Mesendoderm (in vitro differentiated cells): ENCODE data around the gene UNKL.
A peak's percentile ranks its signal among the peaks of the same experiment; 100 is the strongest.

Experiments
- DNase-seq: peaks from one replicate; pipeline ENCODE4 v3.0.0; 2013
- H2AK5ac ChIP-seq: 2 replicates; pipeline ENCODE4 v1.6.1; 2013; ENCODE audit warnings: low read length, inconsistent platforms
- H2BK120ac ChIP-seq: 2 replicates; pipeline ENCODE4 v1.6.1; 2013; ENCODE audit warnings: low read depth, mild to moderate bottlenecking, low read length, moderate library complexity, mixed read lengths
- H2BK15ac ChIP-seq: replicated peaks from 2 replicates; pipeline ENCODE4 v1.6.1; 2013; ENCODE audit warnings: low read depth, mild to moderate bottlenecking, moderate library complexity
- H2BK5ac ChIP-seq: 2 replicates; pipeline ENCODE4 v1.6.1; 2013; ENCODE audit warnings: low read length, inconsistent platforms
- H3K18ac ChIP-seq: 2 replicates; pipeline ENCODE4 v1.6.1; 2013; ENCODE audit warnings: mild to moderate bottlenecking, low read length, mixed read lengths
- H3K23ac ChIP-seq: one replicate; pipeline ENCODE4 v1.6.1; 2013; ENCODE audit warnings: low read length
- H3K27ac ChIP-seq: 2 replicates; pipeline ENCODE4 v1.5.1; 2013; ENCODE audit warnings: low read depth, mild to moderate bottlenecking, inconsistent platforms, low read length, moderate library complexity
- H3K27me3 ChIP-seq: 2 replicates; pipeline ENCODE4 v1.6.1; 2013; ENCODE audit warnings: low read length, control low read depth, mild to moderate bottlenecking, inconsistent platforms; ENCODE audit not compliant: insufficient read depth, poor library complexity
- H3K36me3 ChIP-seq: 2 replicates; pipeline ENCODE4 v1.6.1; 2013; ENCODE audit warnings: low read length, inconsistent platforms; ENCODE audit not compliant: control insufficient read depth, insufficient read depth
- H3K4ac ChIP-seq: one replicate; pipeline ENCODE4 v1.6.1; 2013; ENCODE audit warnings: low read depth, mild to moderate bottlenecking, low read length, moderate library complexity
- H3K4me1 ChIP-seq: 2 replicates; pipeline ENCODE4 v1.6.1; 2013; ENCODE audit warnings: low read depth, low read length, inconsistent platforms; ENCODE audit not compliant: control insufficient read depth
- H3K4me2 ChIP-seq: 2 replicates; pipeline ENCODE4 v1.6.1; 2013; ENCODE audit warnings: low read length
- H3K4me3 ChIP-seq: 2 replicates; pipeline ENCODE4 v1.5.1; 2013; ENCODE audit warnings: mild to moderate bottlenecking, low read length
- H3K56ac ChIP-seq: one replicate; pipeline ENCODE4 v1.6.1; 2013; ENCODE audit warnings: low read length
- H3K79me1 ChIP-seq: 2 replicates; pipeline ENCODE4 v1.6.1; 2013; ENCODE audit warnings: low read length, inconsistent platforms
- H3K79me2 ChIP-seq: 2 replicates; pipeline ENCODE4 v1.6.1; 2013; ENCODE audit warnings: mild to moderate bottlenecking, low read length; ENCODE audit not compliant: control insufficient read depth, insufficient read depth
- H3K9ac ChIP-seq: 2 replicates; pipeline ENCODE4 v1.6.1; 2013; ENCODE audit warnings: low read length, inconsistent platforms
- H4K5ac ChIP-seq: one replicate; pipeline ENCODE4 v1.6.1; 2013; ENCODE audit warnings: low read length
- H4K8ac ChIP-seq: one replicate; pipeline ENCODE4 v1.6.1; 2013; ENCODE audit warnings: low read depth, mild to moderate bottlenecking, control low read depth, low read length, moderate library complexity
- WGBS: extraction: QIAGEN DNeasy Blood & Tissue Kit; methylation state at CpG from one replicate; pipeline ENCODE4 v1.1.7; 2013; ENCODE audit warnings: low lambda C conversion rate, missing lambda C conversion rate; ENCODE audit not compliant: insufficient coverage; ENCODE audit errors: extremely low coverage; 5-methylcytosine and 5-hydroxymethylcytosine counted together

UNKL gene

GRCh38 chr16:1383556-1383955 is 30.9 kb downstream of the UNKL start:
- Histone ChIP-seq H3K23ac (no peak overlapping the region), H3K4me2 (no peak overlapping the region), H3K18ac (no peak overlapping the region), H4K5ac (no peak overlapping the region), H2BK15ac (no peak overlapping the region), H3K36me3 (no peaks in the 10 kb centered on the region), H3K27ac (no peak overlapping the region), H3K4me1 (no peaks in the 10 kb centered on the region), H3K9ac (no peak overlapping the region), H3K56ac (no peak overlapping the region), H2AK5ac (no peak overlapping the region), H2BK120ac (no peak overlapping the region), H3K4me3 (no peak overlapping the region), H4K8ac (no peak overlapping the region), H3K4ac (no peak overlapping the region), H2BK5ac (no peak overlapping the region), H3K79me2 (peaks cover 1% of the 10 kb centered on the region), H3K27me3 (no peaks in the 10 kb centered on the region), H3K79me1 (peaks cover 2% of the 10 kb centered on the region)
- no peak for DNase-seq
- WGBS = no CpG with 5 or more reads among the region's 18 CpGs

- DNase-seq = no peak
- Histone ChIP-seq H3K4ac (no peak overlapping the region), H3K4me1 (no peaks in the 10 kb centered on the region), H2BK15ac (no peak overlapping the region), H3K23ac (no peak overlapping the region), H3K36me3 (no peaks in the 10 kb centered on the region), H3K79me1 (peaks cover 12% of the 10 kb centered on the region), H3K27ac (no peak overlapping the region), H3K4me3 (no peak overlapping the region), H3K56ac (no peak overlapping the region), H4K5ac (no peak overlapping the region), H3K79me2 (peaks cover 14% of the 10 kb centered on the region), H4K8ac (no peak overlapping the region), H3K4me2 (no peak overlapping the region), H2BK120ac (no peak overlapping the region), H3K27me3 (no peaks in the 10 kb centered on the region), H2BK5ac (no peak overlapping the region), H3K18ac (no peak overlapping the region), H2AK5ac (no peak overlapping the region), H3K9ac (no peak overlapping the region)
- no CpG with 5 or more reads among the region's 9 CpGs for WGBS
Measured at GRCh38 chr16:1381612-1382406, 32.7 kb downstream of the UNKL start.

- Histone ChIP-seq H3K23ac (no peak overlapping the region), H3K27ac (no peak overlapping the region), H3K36me3 (no peaks in the 10 kb centered on the region), H3K79me1 (peaks cover 17% of the 10 kb centered on the region), H2BK15ac (no peak overlapping the region), H3K4me3 (no peak overlapping the region), H3K9ac (peak overlapping the region; percentile 32), H2AK5ac (no peak overlapping the region), H2BK5ac (no peak overlapping the region), H3K56ac (peak overlapping the region; percentile 62), H3K18ac (no peak overlapping the region), H4K8ac (no peak overlapping the region), H3K4me2 (peak overlapping the region; percentile 45), H4K5ac (no peak overlapping the region), H3K4me1 (no peaks in the 10 kb centered on the region), H3K4ac (no peak overlapping the region), H3K27me3 (no peaks in the 10 kb centered on the region), H2BK120ac (no peak overlapping the region), H3K79me2 (peaks cover 16% of the 10 kb centered on the region)
- no CpG with 5 or more reads among the region's 10 CpGs for WGBS
- DNase-seq = no peak
Measured at GRCh38 chr16:1380195-1380594, 34.3 kb downstream of the UNKL start.

GRCh38 chr16:1379304-1380076 is 35.0 kb downstream of the UNKL start:
- Histone ChIP-seq H3K4me3 (peak overlapping the region; percentile 70), H4K8ac (no peak overlapping the region), H4K5ac (no peak overlapping the region), H3K4me1 (no peaks in the 10 kb centered on the region), H3K79me2 (peaks cover 16% of the 10 kb centered on the region), H3K56ac (peak overlapping the region; percentile 98), H3K4me2 (peak overlapping the region; percentile 90), H3K23ac (no peak overlapping the region), H2BK5ac (peak overlapping the region; percentile 30), H3K18ac (peak overlapping the region; percentile 84), H3K9ac (peak overlapping the region; percentile 97), H3K36me3 (no peaks in the 10 kb centered on the region), H3K79me1 (peaks cover 17% of the 10 kb centered on the region), H2AK5ac (no peak overlapping the region), H2BK120ac (peak overlapping the region; percentile 82), H3K27me3 (no peaks in the 10 kb centered on the region), H3K4ac (peak overlapping the region; percentile 96), H3K27ac (peak overlapping the region; percentile 77), H2BK15ac (no peak overlapping the region)
- DNase-seq = peak; percentile 69
- WGBS = no CpG with 5 or more reads among the region's 95 CpGs

- Histone ChIP-seq H3K4me3 (peak overlapping the region; percentile 70), H3K79me1 (peaks cover 17% of the 10 kb centered on the region), H3K4me2 (peak overlapping the region; percentile 90), H3K23ac (peak overlapping the region; percentile 32), H3K9ac (peak overlapping the region; percentile 97), H3K18ac (peak overlapping the region; percentile 84), H4K5ac (no peak overlapping the region), H3K79me2 (peaks cover 16% of the 10 kb centered on the region), H3K36me3 (no peaks in the 10 kb centered on the region), H3K56ac (peak overlapping the region; percentile 98), H2BK5ac (no peak overlapping the region), H3K27me3 (no peaks in the 10 kb centered on the region), H3K4ac (peak overlapping the region; percentile 96), H3K4me1 (no peaks in the 10 kb centered on the region), H2BK120ac (peak overlapping the region; percentile 82), H3K27ac (peak overlapping the region; percentile 77), H4K8ac (no peak overlapping the region), H2BK15ac (no peak overlapping the region), H2AK5ac (no peak overlapping the region)
- whole genome bisulfite sequencing = no CpG with 5 or more reads among the region's 31 CpGs
- peak; percentile 66 for DNase-seq
Measured at GRCh38 chr16:1378804-1379303, 35.6 kb downstream of the UNKL start.
